AG10803 (cell line): ENCODE data around the gene NDE1.
"Not testable (repeated sequence)": the region's sequence is repeated elsewhere in the genome, so short reads cannot be mapped to it uniquely, and the experiment has no call there.

Source experiments
- DNase-seq: peaks from one replicate; pipeline ENCODE4 v3.0.0; 2010; ENCODE audit warnings: low read depth
- H3K4me3 ChIP-seq: 2 replicates; pipeline ENCODE4 v1.5.1; 2011; ENCODE audit warnings: mild to moderate bottlenecking, low read length, control low read depth
- CTCF ChIP-seq: conservative IDR thresholded peaks from 2 replicates; pipeline ENCODE4 v1.5.1; 2011; ENCODE audit warnings: mild to moderate bottlenecking, low read length, control low read depth, inconsistent platforms

Gene NDE1

GRCh38 chr16:15714393-15715172, 64.5 kb downstream of the NDE1 start:
- TF ChIP-seq CTCF: no peak
- H3K4me3 ChIP-seq: no peak overlapping the region
- DNase-seq: no peak

GRCh38 chr16:15715221-15715620, 65.2 kb downstream of the NDE1 start:
- H3K4me3 ChIP-seq: no peak overlapping the region
- no peak for DNase-seq
- no peak for TF ChIP-seq CTCF

- TF ChIP-seq CTCF: no peak
- no peak overlapping the region for H3K4me3 ChIP-seq
- DNase-seq: no peak
Observed at GRCh38 chr16:15716694-15717447, 66.8 kb downstream of the NDE1 start.

- TF ChIP-seq CTCF: no peak
- no peak overlapping the region for H3K4me3 ChIP-seq
- no peak for DNase-seq
Observed at GRCh38 chr16:15721018-15721417, 71.0 kb downstream of the NDE1 start.

- no peak overlapping the region for H3K4me3 ChIP-seq
- TF ChIP-seq CTCF: no peak
- DNase-seq: no peak
Observed at GRCh38 chr16:15723808-15724207, 73.8 kb downstream of the NDE1 start.

- TF ChIP-seq CTCF: no peak
- no peak for DNase-seq
- H3K4me3 ChIP-seq: no peak overlapping the region
Observed at GRCh38 chr16:15725641-15726240, 75.7 kb downstream of the NDE1 start.

GRCh38 chr16:15726715-15727114, 76.7 kb downstream of the NDE1 start:
- H3K4me3 ChIP-seq: no peak overlapping the region
- TF ChIP-seq CTCF: no peak
- no peak for DNase-seq

GRCh38 chr16:15727697-15728096, 77.7 kb downstream of the NDE1 start:
- not testable (repeated sequence) for DNase-seq, H3K4me3 ChIP-seq
